HEK293 (cell line): ENCODE results near the gene GTF3C4.

Experiments
- CTCF ChIA-PET: fragments of 350-600 bp; formaldehyde crosslinking; extraction: SDS; loops from one replicate; lab custom pipeline; 2021; ENCODE audit warnings: antibody characterized with exemption; lab: Yijun Ruan, JAX
- POLR2A ChIA-PET: fragments of 300-600 bp; formaldehyde crosslinking; extraction: SDS; loops from one replicate; lab custom pipeline; 2020; ENCODE audit warnings: antibody characterized with exemption, inconsistent platforms; lab: Yijun Ruan, JAX
- H3K27ac ChIP-seq: fragments of 200-500 bp; sonication (Bioruptor generic); 2 replicates; pipeline ENCODE4 v1.5.1; 2014; ENCODE audit warnings: low read depth, low read length, control low read depth, inconsistent platforms; ENCODE audit errors: extremely low read depth
- H3K36me3 ChIP-seq, 2 experiments: fragments of 200-500 bp in 1 of 2; sonication (Bioruptor generic) in 1 of 2; 1 replicate in 1 of 2; 2 replicates in 1 of 2; pipeline ENCODE4 v1.5.1; 2014 to 2017; ENCODE audit warnings: inconsistent platforms in 2 of 2, low read length in 2 of 2; ENCODE audit not compliant: control insufficient read depth in 2 of 2, insufficient read depth in 1 of 2
- H3K4me1 ChIP-seq: fragments of 200-500 bp; sonication (Bioruptor generic); 2 replicates; pipeline ENCODE4 v1.5.1; 2014; ENCODE audit warnings: mild to moderate bottlenecking, low read length, inconsistent platforms; ENCODE audit not compliant: control insufficient read depth, insufficient read depth
- H3K4me3 ChIP-seq: 2 replicates; pipeline ENCODE4 v1.5.1; 2011; ENCODE audit warnings: low read depth, mild to moderate bottlenecking, control low read depth, low read length, moderate library complexity
- H3K9me3 ChIP-seq: fragments of 200-500 bp; sonication (Bioruptor generic); 2 replicates; pipeline ENCODE4 v1.5.1; 2014; ENCODE audit warnings: low read depth, low read length, inconsistent platforms; ENCODE audit not compliant: control insufficient read depth, insufficient read depth
- GLIS1 ChIP-seq: fragments of 450-650 bp; formaldehyde crosslinking; IDR thresholded peaks from 2 replicates; pipeline ENCODE4 v1.5.1; 2016; ENCODE audit warnings: missing biosample characterization, missing genetic modification characterization
- KLF8 ChIP-seq: fragments of 450-650 bp; formaldehyde crosslinking; IDR thresholded peaks from 2 replicates; pipeline ENCODE4 v1.5.1; 2016; ENCODE audit warnings: missing biosample characterization, missing genetic modification characterization
- KLF9 ChIP-seq: fragments of 450-650 bp; formaldehyde crosslinking; IDR thresholded peaks from 2 replicates; pipeline ENCODE4 v1.5.1; 2016; ENCODE audit warnings: missing biosample characterization, missing genetic modification characterization, low read depth
- SCRT1 ChIP-seq: fragments of 450-650 bp; formaldehyde crosslinking; IDR thresholded peaks from 2 replicates; pipeline ENCODE4 v1.5.1; 2016; ENCODE audit warnings: missing biosample characterization, missing genetic modification characterization, borderline replicate concordance
- SETDB1 ChIP-seq: IDR thresholded peaks from one replicate; pipeline ENCODE4 v1.6.1; 2017; ENCODE audit warnings: mild to moderate bottlenecking, low read length, moderate library complexity, mixed read lengths; ENCODE audit not compliant: insufficient read length
- TRIM28 ChIP-seq: IDR thresholded peaks from 2 replicates; pipeline ENCODE4 v1.6.1; 2011; ENCODE audit warnings: low read length, control low read depth, borderline replicate concordance
- ZBTB1 ChIP-seq: fragments of 450-650 bp; formaldehyde crosslinking; IDR thresholded peaks from 2 replicates; pipeline ENCODE4 v1.5.1; 2016; ENCODE audit warnings: missing biosample characterization, missing genetic modification characterization
- ZNF10 ChIP-seq: fragments of 450-650 bp; formaldehyde crosslinking; IDR thresholded peaks from 2 replicates; pipeline ENCODE4 v1.5.1; 2017; ENCODE audit warnings: missing biosample characterization, missing genetic modification characterization
- ZNF157 ChIP-seq: fragments of 450-650 bp; formaldehyde crosslinking; IDR thresholded peaks from 2 replicates; pipeline ENCODE4 v1.5.1; 2016; ENCODE audit warnings: missing biosample characterization, missing genetic modification characterization
- ZNF184 ChIP-seq: fragments of 450-650 bp; IDR thresholded peaks from 2 replicates; pipeline ENCODE4 v1.5.1; 2018; ENCODE audit warnings: missing biosample characterization, mild to moderate bottlenecking, missing genetic modification characterization
- ZNF274 ChIP-seq, 2 experiments: fragments of 200-500 bp in 1 of 2; fragments of 450-650 bp in 1 of 2; sonication (Bioruptor generic) in 1 of 2; formaldehyde crosslinking in 1 of 2; IDR thresholded peaks; 2 replicates each; pipeline versions ENCODE4 v1.5.1 to v1.6.1; 2014 to 2016; ENCODE audit warnings: borderline replicate concordance in 1 of 2, inconsistent platforms in 1 of 2, low read length in 1 of 2, missing biosample characterization in 1 of 2, missing genetic modification characterization in 1 of 2
- ZNF510 ChIP-seq: fragments of 450-650 bp; formaldehyde crosslinking; IDR thresholded peaks from 2 replicates; pipeline ENCODE4 v1.5.1; 2018; ENCODE audit warnings: mild to moderate bottlenecking, missing genetic modification characterization, missing biosample characterization; ENCODE audit not compliant: insufficient replicate concordance
- ZNF549 ChIP-seq: fragments of 450-650 bp; IDR thresholded peaks from 2 replicates; pipeline ENCODE4 v1.5.1; 2018; ENCODE audit warnings: missing biosample characterization, missing genetic modification characterization, mild to moderate bottlenecking, inconsistent platforms, moderate library complexity
- ZNF558 ChIP-seq: fragments of 450-650 bp; formaldehyde crosslinking; IDR thresholded peaks from 2 replicates; pipeline ENCODE4 v1.5.1; 2016; ENCODE audit warnings: missing biosample characterization, missing genetic modification characterization
- ZNF560 ChIP-seq: fragments of 450-650 bp; formaldehyde crosslinking; IDR thresholded peaks from 2 replicates; pipeline ENCODE4 v1.5.1; 2017; ENCODE audit warnings: missing biosample characterization, missing genetic modification characterization, borderline replicate concordance
- ZNF621 ChIP-seq: fragments of 450-650 bp; formaldehyde crosslinking; IDR thresholded peaks from 2 replicates; pipeline ENCODE4 v1.5.1; 2017; ENCODE audit warnings: missing biosample characterization, missing genetic modification characterization
- ZNF626 ChIP-seq: fragments of 450-650 bp; sonication (Bioruptor Pico); formaldehyde crosslinking; IDR thresholded peaks from 2 replicates; pipeline ENCODE4 v1.5.1; 2018; ENCODE audit warnings: missing biosample characterization, missing genetic modification characterization, inconsistent platforms
- ZNF629 ChIP-seq: fragments of 450-650 bp; formaldehyde crosslinking; IDR thresholded peaks from 2 replicates; pipeline ENCODE4 v1.5.1; 2017; ENCODE audit warnings: missing biosample characterization, missing genetic modification characterization
- ZNF654 ChIP-seq: fragments of 450-650 bp; formaldehyde crosslinking; IDR thresholded peaks from 2 replicates; pipeline ENCODE4 v1.5.1; 2016; ENCODE audit warnings: low read depth, missing biosample characterization, missing genetic modification characterization
- ZNF707 ChIP-seq: fragments of 450-650 bp; formaldehyde crosslinking; IDR thresholded peaks from 2 replicates; pipeline ENCODE4 v1.5.1; 2016; ENCODE audit warnings: missing biosample characterization, missing genetic modification characterization
- ZNF843 ChIP-seq: fragments of 450-650 bp; formaldehyde crosslinking; IDR thresholded peaks from 2 replicates; pipeline ENCODE4 v1.5.1; 2016; ENCODE audit warnings: missing biosample characterization, missing genetic modification characterization
- TF ChIP-seq, protein P1 (sequence below): fragments of 450-650 bp; formaldehyde crosslinking; IDR thresholded peaks from 2 replicates; pipeline ENCODE4 v1.5.1; 2016; ENCODE audit warnings: missing biosample characterization, missing genetic modification characterization
- TF ChIP-seq, protein P2 (sequence below): fragments of 450-650 bp; formaldehyde crosslinking; IDR thresholded peaks from 2 replicates; pipeline ENCODE4 v1.5.1; 2016; ENCODE audit warnings: missing biosample characterization, missing genetic modification characterization, borderline replicate concordance
- TF ChIP-seq, protein P3 (sequence below): fragments of 450-650 bp; formaldehyde crosslinking; conservative IDR thresholded peaks from 2 replicates; pipeline ENCODE4 v1.5.1; 2016; ENCODE audit warnings: low read depth, missing biosample characterization, missing genetic modification characterization

GTF3C4 gene

DNA sequence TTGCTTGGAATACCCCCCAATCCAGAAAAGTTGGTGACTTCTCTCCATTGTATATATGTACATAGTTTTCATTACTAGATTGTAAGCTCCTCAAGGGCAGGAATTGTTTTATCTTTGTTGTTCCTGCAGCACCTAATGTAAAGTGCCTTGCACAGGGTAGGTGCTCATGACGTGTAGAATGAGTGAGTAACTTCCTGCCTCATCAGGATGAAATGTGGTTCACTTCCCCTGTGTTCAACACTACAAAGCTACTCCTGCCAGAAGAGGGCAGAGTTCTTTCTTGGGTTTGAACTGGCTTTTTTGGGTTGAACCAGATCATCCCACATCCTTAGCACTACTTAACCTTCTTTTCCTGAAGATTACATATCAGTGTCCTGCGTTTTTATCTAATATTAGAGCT is 23.9 kb downstream of the GTF3C4 start:
- POLR2A ChIA-PET: interaction anchor here (0.8 to 1.3 kb wide), 2 partner anchors 9 to 12 kb away, joined by 3 to 4 read pairs; no protein-coding TSS in a partner anchor

DNA sequence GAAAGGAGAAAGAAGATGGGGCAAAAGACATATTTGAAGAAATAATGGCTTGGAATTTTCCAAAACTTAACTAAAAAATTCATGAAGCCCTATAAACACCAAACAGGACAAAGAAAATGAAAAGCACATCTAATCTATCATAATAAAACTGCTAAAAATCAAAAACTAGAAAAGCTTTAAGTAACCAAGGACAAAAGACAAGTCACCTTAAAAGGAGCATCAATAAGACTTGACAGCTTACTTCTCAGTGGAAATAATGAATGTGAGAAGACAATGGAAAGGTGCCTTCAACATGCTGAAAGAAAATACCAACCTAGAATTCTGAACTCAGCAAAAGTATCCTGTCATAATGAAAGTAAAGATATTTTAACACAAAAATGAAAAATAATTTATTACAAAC is 27.0 kb downstream of the GTF3C4 start:
- H3K4me3 ChIP-seq: no peak overlapping the region
- no peaks in the 10 kb centered on the region for H3K36me3 ChIP-seq
- H3K9me3 ChIP-seq: no peaks in the 10 kb centered on the region
- no peak overlapping the region for H3K27ac ChIP-seq
- POLR2A ChIA-PET: interaction anchor here (1.2 kb wide), 1 partner anchor 28 kb away, joined by 4 read pairs; the partner anchor contains the start of gene DDX31
- H3K4me1 ChIP-seq: no peaks in the 10 kb centered on the region
- CTCF ChIA-PET: interaction anchor here (0.8 kb wide), 1 partner anchor 975 kb away, joined by 5 read pairs; no protein-coding TSS in a partner anchor
- peak; percentile 59; the same call in 1 of the 2 replicates for TF ChIP-seq ZNF184
- peak; percentile 97 for TF ChIP-seq SETDB1
- TF ChIP-seq SCRT1 (tag by site-specific recombination): no peak
- TF ChIP-seq KLF9 (tag by site-specific recombination): no peak
- TF ChIP-seq ZNF157 (tag by site-specific recombination): no peak
- TF ChIP-seq ZNF510 (tag by site-specific recombination): peak; percentile 29
- TF ChIP-seq, protein P1, sequence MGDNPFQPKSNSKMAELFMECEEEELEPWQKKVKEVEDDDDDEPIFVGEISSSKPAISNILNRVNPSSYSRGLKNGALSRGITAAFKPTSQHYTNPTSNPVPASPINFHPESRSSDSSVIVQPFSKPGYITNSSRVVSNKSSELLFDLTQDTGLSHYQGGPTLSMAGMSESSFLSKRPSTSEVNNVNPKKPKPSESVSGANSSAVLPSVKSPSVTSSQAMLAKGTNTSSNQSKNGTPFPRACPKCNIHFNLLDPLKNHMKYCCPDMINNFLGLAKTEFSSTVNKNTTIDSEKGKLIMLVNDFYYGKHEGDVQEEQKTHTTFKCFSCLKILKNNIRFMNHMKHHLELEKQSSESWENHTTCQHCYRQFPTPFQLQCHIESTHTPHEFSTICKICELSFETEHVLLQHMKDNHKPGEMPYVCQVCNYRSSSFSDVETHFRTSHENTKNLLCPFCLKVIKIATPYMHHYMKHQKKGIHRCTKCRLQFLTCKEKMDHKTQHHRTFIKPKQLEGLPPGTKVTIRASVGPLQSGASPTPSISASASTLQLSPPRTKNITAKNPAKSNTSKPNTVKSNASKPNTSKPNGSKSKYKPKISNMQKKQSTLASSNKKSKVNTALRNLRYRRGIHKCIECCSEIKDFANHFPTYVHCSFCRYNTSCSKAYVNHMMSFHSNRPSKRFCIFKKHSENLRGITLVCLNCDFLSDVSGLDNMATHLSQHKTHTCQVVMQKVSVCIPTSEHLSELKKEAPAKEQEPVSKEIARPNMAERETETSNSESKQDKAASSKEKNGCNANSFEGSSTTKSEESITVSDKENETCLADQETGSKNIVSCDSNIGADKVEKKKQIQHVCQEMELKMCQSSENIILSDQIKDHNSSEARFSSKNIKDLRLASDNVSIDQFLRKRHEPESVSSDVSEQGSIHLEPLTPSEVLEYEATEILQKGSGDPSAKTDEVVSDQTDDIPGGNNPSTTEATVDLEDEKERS (tag by site-specific recombination): peak; percentile 97
- TF ChIP-seq TRIM28: peak; percentile 94
- peak; percentile 70; the same call in 1 of the 2 replicates for TF ChIP-seq ZNF10 (tag by site-specific recombination)
- peak; percentile 72; the same call in 1 of the 2 replicates for TF ChIP-seq ZNF558 (tag by site-specific recombination)
- no peak for TF ChIP-seq ZNF560 (tag by site-specific recombination)
- no peak for TF ChIP-seq ZNF621 (tag by site-specific recombination)
- TF ChIP-seq ZNF274 (IDR thresholded peaks at IDR 0.05; ENCODE audit: low read length): no peak
- no peak for TF ChIP-seq ZNF274 (tag by site-specific recombination; IDR thresholded peaks at IDR 0.05; ENCODE audit: borderline replicate concordance)
- TF ChIP-seq, protein P2, sequence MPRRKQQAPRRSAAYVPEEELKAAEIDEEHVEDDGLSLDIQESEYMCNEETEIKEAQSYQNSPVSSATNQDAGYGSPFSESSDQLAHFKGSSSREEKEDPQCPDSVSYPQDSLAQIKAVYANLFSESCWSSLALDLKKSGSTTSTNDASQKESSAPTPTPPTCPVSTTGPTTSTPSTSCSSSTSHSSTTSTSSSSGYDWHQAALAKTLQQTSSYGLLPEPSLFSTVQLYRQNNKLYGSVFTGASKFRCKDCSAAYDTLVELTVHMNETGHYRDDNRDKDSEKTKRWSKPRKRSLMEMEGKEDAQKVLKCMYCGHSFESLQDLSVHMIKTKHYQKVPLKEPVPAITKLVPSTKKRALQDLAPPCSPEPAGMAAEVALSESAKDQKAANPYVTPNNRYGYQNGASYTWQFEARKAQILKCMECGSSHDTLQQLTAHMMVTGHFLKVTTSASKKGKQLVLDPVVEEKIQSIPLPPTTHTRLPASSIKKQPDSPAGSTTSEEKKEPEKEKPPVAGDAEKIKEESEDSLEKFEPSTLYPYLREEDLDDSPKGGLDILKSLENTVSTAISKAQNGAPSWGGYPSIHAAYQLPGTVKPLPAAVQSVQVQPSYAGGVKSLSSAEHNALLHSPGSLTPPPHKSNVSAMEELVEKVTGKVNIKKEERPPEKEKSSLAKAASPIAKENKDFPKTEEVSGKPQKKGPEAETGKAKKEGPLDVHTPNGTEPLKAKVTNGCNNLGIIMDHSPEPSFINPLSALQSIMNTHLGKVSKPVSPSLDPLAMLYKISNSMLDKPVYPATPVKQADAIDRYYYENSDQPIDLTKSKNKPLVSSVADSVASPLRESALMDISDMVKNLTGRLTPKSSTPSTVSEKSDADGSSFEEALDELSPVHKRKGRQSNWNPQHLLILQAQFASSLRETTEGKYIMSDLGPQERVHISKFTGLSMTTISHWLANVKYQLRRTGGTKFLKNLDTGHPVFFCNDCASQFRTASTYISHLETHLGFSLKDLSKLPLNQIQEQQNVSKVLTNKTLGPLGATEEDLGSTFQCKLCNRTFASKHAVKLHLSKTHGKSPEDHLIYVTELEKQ (tag by site-specific recombination): 0 out of 2 replicates have a peak, but pooled peaks have one; percentile 14
- TF ChIP-seq, protein P3, sequence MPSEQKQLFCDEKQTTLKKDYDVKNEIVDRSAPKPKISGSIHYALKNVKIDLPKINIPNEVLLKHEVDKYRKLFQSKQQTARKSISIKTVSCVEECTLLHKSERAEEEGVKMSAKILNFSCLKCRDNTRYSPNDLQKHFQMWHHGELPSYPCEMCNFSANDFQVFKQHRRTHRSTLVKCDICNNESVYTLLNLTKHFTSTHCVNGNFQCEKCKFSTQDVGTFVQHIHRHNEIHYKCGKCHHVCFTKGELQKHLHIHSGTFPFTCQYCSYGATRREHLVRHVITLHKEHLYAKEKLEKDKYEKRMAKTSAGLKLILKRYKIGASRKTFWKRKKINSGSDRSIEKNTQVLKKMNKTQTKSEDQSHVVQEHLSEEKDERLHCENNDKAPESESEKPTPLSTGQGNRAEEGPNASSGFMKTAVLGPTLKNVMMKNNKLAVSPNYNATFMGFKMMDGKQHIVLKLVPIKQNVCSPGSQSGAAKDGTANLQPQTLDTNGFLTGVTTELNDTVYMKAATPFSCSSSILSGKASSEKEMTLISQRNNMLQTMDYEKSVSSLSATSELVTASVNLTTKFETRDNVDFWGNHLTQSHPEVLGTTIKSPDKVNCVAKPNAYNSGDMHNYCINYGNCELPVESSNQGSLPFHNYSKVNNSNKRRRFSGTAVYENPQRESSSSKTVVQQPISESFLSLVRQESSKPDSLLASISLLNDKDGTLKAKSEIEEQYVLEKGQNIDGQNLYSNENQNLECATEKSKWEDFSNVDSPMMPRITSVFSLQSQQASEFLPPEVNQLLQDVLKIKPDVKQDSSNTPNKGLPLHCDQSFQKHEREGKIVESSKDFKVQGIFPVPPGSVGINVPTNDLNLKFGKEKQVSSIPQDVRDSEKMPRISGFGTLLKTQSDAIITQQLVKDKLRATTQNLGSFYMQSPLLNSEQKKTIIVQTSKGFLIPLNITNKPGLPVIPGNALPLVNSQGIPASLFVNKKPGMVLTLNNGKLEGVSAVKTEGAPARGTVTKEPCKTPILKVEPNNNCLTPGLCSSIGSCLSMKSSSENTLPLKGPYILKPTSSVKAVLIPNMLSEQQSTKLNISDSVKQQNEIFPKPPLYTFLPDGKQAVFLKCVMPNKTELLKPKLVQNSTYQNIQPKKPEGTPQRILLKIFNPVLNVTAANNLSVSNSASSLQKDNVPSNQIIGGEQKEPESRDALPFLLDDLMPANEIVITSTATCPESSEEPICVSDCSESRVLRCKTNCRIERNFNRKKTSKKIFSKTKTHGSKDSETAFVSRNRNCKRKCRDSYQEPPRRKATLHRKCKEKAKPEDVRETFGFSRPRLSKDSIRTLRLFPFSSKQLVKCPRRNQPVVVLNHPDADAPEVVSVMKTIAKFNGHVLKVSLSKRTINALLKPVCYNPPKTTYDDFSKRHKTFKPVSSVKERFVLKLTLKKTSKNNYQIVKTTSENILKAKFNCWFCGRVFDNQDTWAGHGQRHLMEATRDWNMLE (tag by site-specific recombination): peak; percentile 42; the same call in 1 of the 2 replicates
- TF ChIP-seq KLF8: peak; percentile 51; the same call in 1 of the 2 replicates
- no peak for TF ChIP-seq ZBTB1 (tag by site-specific recombination)
- TF ChIP-seq ZNF549: peak; percentile 65
- TF ChIP-seq ZNF626: peak; percentile 99
- peak; percentile 14; the same call in 1 of the 2 replicates for TF ChIP-seq ZNF654

More for the DNA sequence above, 23.9 kb downstream of the GTF3C4 start:
- TF ChIP-seq SETDB1 (peak; percentile 15), ZNF654 (0 out of 2 replicates have a peak, but pooled peaks have one; percentile 8), GLIS1 (tag by site-specific recombination) (no peak), ZNF629 (tag by site-specific recombination) (peak; percentile 30; the same call in 1 of the 2 replicates), ZNF843 (tag by site-specific recombination) (no peak), ZNF707 (tag by site-specific recombination) (no peak)
- TF ChIP-seq, all 188 proteins: peak for 3
- H3K4me1 ChIP-seq: no peaks in the 10 kb centered on the region
- H3K4me3 ChIP-seq: no peak overlapping the region
- H3K27ac ChIP-seq: no peak overlapping the region
- H3K9me3 ChIP-seq: no peaks in the 10 kb centered on the region
- H3K36me3 ChIP-seq: peaks cover 3 to 26% of the 10 kb centered on the region in 2 experiments
- CTCF ChIA-PET: interaction anchor here (0.7 to 3.7 kb wide), 11 partner anchors 11 to 366 kb away, joined by 3 to 20 read pairs (median 4); no protein-coding TSS in a partner anchor
